ENCODE results near the gene NOP58. TPM values are rescaled to one million over a fixed set of nuclear protein-coding genes. Genes with fewer than 3 reads are reported as not detected.
A peak's percentile ranks its signal among the peaks of the same experiment; 100 is the strongest.

NOP58 gene
- total RNA-seq, 4 donors from 2014 or later = 18.6 to 93.3 (median 53.6) TPM

DNA sequence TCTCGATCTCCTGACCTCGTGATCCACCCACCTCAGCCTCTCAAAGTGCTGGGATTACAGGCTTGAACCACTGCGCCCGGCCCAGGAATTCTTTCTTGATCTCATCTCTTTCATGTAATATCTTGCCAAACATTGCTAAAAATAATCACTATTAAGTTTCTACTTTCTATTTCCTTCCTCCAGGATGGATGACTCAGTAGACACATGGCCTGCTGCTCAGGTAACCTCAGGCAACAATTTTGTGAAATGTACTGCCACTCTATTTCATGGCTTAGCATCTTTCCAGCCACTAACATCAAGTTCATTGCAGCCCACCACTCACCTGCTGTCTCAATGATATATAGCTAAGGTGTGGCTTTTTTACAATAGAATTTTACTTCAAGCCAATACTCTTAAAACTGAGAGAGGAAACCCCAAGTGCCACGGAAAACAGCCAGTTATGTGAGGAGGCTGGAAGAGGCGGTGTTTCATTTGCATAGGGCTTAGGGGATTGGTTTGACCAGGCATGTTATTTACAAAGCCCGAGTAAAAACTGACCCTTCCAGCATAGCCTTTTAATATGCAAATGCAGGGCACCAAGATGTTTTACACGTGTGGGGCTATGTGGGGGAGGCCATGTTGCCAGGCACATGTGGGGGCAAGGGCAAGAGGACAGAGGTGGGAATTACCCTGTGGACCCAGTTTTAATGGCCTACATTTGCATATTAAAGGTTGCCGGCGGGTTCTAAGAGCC, 15.9 kb upstream of the NOP58 start:
- Histone ChIP-seq H3K27ac (no peak overlapping the region), H3K4me3 (no peak overlapping the region), H3K36me3 (no peaks in the 10 kb centered on the region), H3K27me3 (no peaks in the 10 kb centered on the region), H3K4me1 (no peaks in the 10 kb centered on the region), H3K9me3 (no peaks in the 10 kb centered on the region)
- no peak for DNase-seq
- TF ChIP-seq POLR2A (IDR thresholded peaks at IDR 0.05) = no peak
- TF ChIP-seq, protein P1, sequence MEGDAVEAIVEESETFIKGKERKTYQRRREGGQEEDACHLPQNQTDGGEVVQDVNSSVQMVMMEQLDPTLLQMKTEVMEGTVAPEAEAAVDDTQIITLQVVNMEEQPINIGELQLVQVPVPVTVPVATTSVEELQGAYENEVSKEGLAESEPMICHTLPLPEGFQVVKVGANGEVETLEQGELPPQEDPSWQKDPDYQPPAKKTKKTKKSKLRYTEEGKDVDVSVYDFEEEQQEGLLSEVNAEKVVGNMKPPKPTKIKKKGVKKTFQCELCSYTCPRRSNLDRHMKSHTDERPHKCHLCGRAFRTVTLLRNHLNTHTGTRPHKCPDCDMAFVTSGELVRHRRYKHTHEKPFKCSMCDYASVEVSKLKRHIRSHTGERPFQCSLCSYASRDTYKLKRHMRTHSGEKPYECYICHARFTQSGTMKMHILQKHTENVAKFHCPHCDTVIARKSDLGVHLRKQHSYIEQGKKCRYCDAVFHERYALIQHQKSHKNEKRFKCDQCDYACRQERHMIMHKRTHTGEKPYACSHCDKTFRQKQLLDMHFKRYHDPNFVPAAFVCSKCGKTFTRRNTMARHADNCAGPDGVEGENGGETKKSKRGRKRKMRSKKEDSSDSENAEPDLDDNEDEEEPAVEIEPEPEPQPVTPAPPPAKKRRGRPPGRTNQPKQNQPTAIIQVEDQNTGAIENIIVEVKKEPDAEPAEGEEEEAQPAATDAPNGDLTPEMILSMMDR (IDR thresholded peaks at IDR 0.05) = no peak

DNA sequence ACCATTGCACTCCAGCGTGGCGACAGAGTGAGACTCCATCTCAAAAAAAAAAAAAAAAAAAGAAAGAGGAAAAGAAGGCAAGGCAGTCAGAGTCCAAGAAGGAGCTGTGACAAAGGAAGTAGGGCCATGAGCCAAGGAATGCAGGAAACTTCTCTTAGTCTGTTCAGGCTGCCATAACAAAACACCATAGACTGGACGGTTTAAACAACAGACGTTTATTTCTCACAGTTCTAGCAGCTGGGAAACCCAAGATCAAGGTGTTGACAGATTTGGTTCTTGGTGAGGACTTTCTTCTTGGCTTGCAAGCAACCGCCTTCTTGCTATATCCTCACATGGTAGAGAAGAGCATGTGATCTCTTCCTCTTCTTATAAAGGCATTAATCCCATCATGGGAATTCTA, 14.1 kb upstream of the NOP58 start:
- no peak for DNase-seq
- Histone ChIP-seq H3K4me3 (no peak overlapping the region), H3K4me1 (no peaks in the 10 kb centered on the region), H3K27ac (no peak overlapping the region), H3K36me3 (no peaks in the 10 kb centered on the region), H3K9me3 (no peaks in the 10 kb centered on the region), H3K27me3 (no peaks in the 10 kb centered on the region)
- TF ChIP-seq POLR2A (IDR thresholded peaks at IDR 0.05) = no peak
- TF ChIP-seq, protein P1 (IDR thresholded peaks at IDR 0.05) = no peak

DNA sequence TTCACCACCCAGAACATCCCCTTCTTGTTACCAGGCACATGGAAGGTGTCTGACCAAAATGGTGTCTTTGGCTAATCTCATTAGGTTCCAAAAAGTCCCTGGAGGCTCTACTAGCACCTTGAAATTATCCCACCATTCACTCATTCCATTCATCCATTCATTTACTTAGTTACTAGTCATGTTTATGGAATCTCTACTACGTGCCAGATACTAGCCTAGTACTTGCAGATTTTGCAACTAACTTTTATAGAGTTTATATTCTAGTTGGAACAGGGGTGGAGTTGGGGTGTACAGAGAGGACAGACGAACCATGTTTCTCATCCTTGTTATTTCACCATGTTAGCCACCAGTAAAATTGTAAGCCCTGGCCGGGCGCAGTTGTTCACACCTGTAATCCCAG, 4.0 kb upstream of the NOP58 start:
- H3K4me3 ChIP-seq = no peak overlapping the region

DNA sequence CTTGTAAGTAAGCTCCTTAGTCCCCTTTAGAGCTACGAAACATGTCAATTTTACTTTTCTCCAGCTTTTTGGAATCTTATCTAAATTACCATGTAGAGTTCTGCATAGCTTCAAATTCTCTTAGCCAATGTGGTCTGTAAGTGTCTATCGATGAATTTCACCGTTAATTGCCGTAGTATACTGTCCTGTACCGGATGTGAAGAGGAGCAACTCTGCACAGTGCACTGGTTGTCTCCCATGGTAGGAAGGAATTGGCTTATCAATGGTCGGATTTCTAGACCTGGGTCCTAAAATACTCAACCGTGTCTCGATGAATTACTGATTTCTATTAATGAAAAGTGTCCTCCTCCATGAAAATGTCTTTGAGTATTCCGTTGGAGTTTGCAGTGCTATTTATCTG, 1.9 kb downstream of the NOP58 start:
- Histone ChIP-seq H3K4me3 (peak overlapping the region; percentile 69 to 91 (median 86)), H3K9me3 (no peaks in the 10 kb centered on the region), H3K27me3 (no peaks in the 10 kb centered on the region), H3K27ac (peak overlapping the region in 2 of 4 donors; percentile 19 to 95), H3K36me3 (no peaks in the 10 kb centered on the region), H3K4me1 (peaks cover 0 to 34% (median 3%) of the 10 kb centered on the region in 4 donors)
- no peak for TF ChIP-seq POLR2A (IDR thresholded peaks at IDR 0.05)
- TF ChIP-seq, protein P1 (IDR thresholded peaks at IDR 0.05) = no peak
- no peak for DNase-seq

More for the DNA sequence above, 4.0 kb upstream of the NOP58 start:
- H3K36me3 ChIP-seq = no peaks in the 10 kb centered on the region
- no peaks in the 10 kb centered on the region for H3K9me3 ChIP-seq
- H3K27ac ChIP-seq = no peak overlapping the region
- H3K27me3 ChIP-seq = no peaks in the 10 kb centered on the region
- DNase-seq = no peak
- TF ChIP-seq POLR2A (IDR thresholded peaks at IDR 0.05) = no peak
- TF ChIP-seq, protein P1 (IDR thresholded peaks at IDR 0.05) = no peak
- no peaks in the 10 kb centered on the region for H3K4me1 ChIP-seq

DNA sequence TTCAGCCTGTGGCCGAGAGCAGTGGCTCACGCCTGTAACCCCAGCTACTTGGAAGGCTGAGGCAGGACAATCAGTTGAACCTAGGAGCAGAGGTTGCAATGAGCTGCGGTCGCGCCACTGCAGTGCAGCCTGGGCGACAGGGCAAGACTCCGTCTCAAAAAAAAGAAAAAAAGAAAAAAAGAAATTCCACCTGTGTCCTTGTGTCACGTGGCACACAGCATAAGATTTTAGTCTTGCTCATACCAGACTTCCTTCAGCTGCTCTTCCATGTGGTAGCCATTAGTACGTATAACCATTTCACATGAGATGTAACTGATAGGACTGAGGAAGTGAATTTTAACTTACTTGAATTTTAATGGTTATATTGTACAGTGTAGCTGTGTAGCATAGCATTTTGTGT, 4.0 kb downstream of the NOP58 start:
- Histone ChIP-seq H3K36me3 (no peaks in the 10 kb centered on the region), H3K9me3 (no peaks in the 10 kb centered on the region), H3K4me3 (no peak overlapping the region), H3K4me1 (peaks cover 0 to 34% (median 3%) of the 10 kb centered on the region in 4 donors), H3K27ac (no peak overlapping the region), H3K27me3 (no peaks in the 10 kb centered on the region)
- TF ChIP-seq, protein P1 (IDR thresholded peaks at IDR 0.05) = no peak
- no peak for TF ChIP-seq POLR2A (IDR thresholded peaks at IDR 0.05)
- DNase-seq = no peak
